Tibial nerve (tissue), 4 donors: Measurements from ENCODE around the gene LAMB2. TPM values are rescaled to one million over a fixed set of nuclear protein-coding genes. Genes with fewer than 3 reads are reported as not detected.

ENCODE experiments used
- DNase-seq, 2 donors: peaks; one replicate each; pipeline ENCODE4 v3.0.0-alpha.2; 2019; ENCODE audit warnings: low spot score in 2 of 2
- H3K27ac ChIP-seq, 4 donors: fragments of 200-600 bp; sonication (generic) in 3 of 4; one replicate each; pipeline ENCODE4 v1.5.1; 2017 to 2019; ENCODE audit warnings: mild to moderate bottlenecking in 1 of 4
- H3K27me3 ChIP-seq, 2 donors: fragments of 200-600 bp; sonication (generic) in 1 of 2; one replicate each; pipeline versions ENCODE4 v1.5.1 to v1.6.0; 2017 to 2019
- H3K36me3 ChIP-seq, 3 donors: fragments of 200-600 bp; sonication (generic); one replicate each; pipeline ENCODE4 v1.5.1; 2018 to 2019
- H3K4me1 ChIP-seq, 4 donors: fragments of 200-600 bp; sonication (generic) in 3 of 4; one replicate each; pipeline ENCODE4 v1.5.1; 2017 to 2019
- H3K4me3 ChIP-seq, 4 donors: fragments of 200-600 bp; sonication (generic) in 3 of 4; one replicate each; pipeline ENCODE4 v1.5.1; 2017 to 2019; ENCODE audit warnings: mild to moderate bottlenecking in 1 of 4, moderate library complexity in 1 of 4
- H3K9me3 ChIP-seq, 4 donors: fragments of 200-600 bp; sonication (generic) in 3 of 4; one replicate each; pipeline ENCODE4 v1.5.1; 2017 to 2019
- CTCF ChIP-seq, 5 experiments: fragments of 200-600 bp in 3 of 5; fragments of 450-650 bp in 2 of 5; sonication (generic) in 3 of 5; IDR thresholded peaks; one replicate each; pipeline ENCODE4 v1.5.1; 2016 to 2019; ENCODE audit warnings: antibody characterized with exemption in 5 of 5, mild to moderate bottlenecking in 3 of 5, moderate library complexity in 2 of 5
- EP300 ChIP-seq, 2 donors: sonication (generic); formaldehyde crosslinking; IDR thresholded peaks; one replicate each; pipeline ENCODE4 v1.6.1; 2017; ENCODE audit warnings: antibody characterized with exemption in 2 of 2, mild to moderate bottlenecking in 1 of 2
- POLR2A ChIP-seq, 2 donors: fragments of 450-650 bp; IDR thresholded peaks; one replicate each; pipeline ENCODE4 v1.6.1; 2017; ENCODE audit warnings: antibody characterized with exemption in 2 of 2, mild to moderate bottlenecking in 2 of 2, moderate library complexity in 2 of 2
- WGBS, 2 donors: methylation state at CpG; one replicate each; pipeline ENCODE4 v1.1.5; 2018; 5-methylcytosine and 5-hydroxymethylcytosine counted together
- total RNA-seq, 4 donors: library from RNA; depleted of rRNA; stranded (reverse); fragments of >200 nt; gene quantifications; one replicate each; pipeline ENCODE4 v1.1.0, GENCODE V29; 2016

LAMB2 gene
- total RNA-seq, 4 donors from 2014 or later, result 589 to 844 (median 649) TPM

GRCh38 chr3:49131040-49131439, 1.8 kb downstream of the LAMB2 start:
- WGBS, 2 donors, result 53 to 72% methylated on average over 5 to 12 of the region's 12 CpGs
- peaks cover 0 to 52% (median 0%) of the 10 kb centered on the region in 3 donors for H3K36me3 ChIP-seq
- DNase-seq, result no peak
- H3K9me3 ChIP-seq, result no peaks in the 10 kb centered on the region
- peak overlapping the region in 1 of 4 donors; percentile 67 for H3K4me3 ChIP-seq
- H3K27ac ChIP-seq, result peak overlapping the region in 1 of 4 donors; percentile 91
- no peaks in the 10 kb centered on the region for H3K27me3 ChIP-seq
- TF ChIP-seq CTCF (IDR thresholded peaks at IDR 0.05) (no peak), EP300 (IDR thresholded peaks at IDR 0.05) (no peak)
- peaks cover 0 to 45% (median 14%) of the 10 kb centered on the region in 4 donors for H3K4me1 ChIP-seq

- Histone ChIP-seq H3K4me1 (peaks cover 0 to 14% (median under 1%) of the 10 kb centered on the region in 4 donors), H3K9me3 (no peaks in the 10 kb centered on the region), H3K27me3 (no peaks in the 10 kb centered on the region), H3K36me3 (peaks cover 3 to 92% (median 8%) of the 10 kb centered on the region in 3 donors), H3K27ac (no peak overlapping the region), H3K4me3 (no peak overlapping the region)
- no peak for TF ChIP-seq POLR2A (IDR thresholded peaks at IDR 0.05)
- no peak for TF ChIP-seq EP300 (IDR thresholded peaks at IDR 0.05)
- no peak for TF ChIP-seq CTCF (IDR thresholded peaks at IDR 0.05)
- WGBS, 2 donors, result 71 to 81% methylated on average over 13 to 14 of the region's 14 CpGs
- DNase-seq, result no peak
Measured at GRCh38 chr3:49124991-49125670, 7.7 kb downstream of the LAMB2 start.

GRCh38 chr3:49124203-49124602, 8.6 kb downstream of the LAMB2 start:
- DNase-seq, result no peak
- peaks cover 2 to 13% (median 9%) of the 10 kb centered on the region in 4 donors for H3K4me1 ChIP-seq
- H3K27me3 ChIP-seq, result no peaks in the 10 kb centered on the region
- TF ChIP-seq EP300 (IDR thresholded peaks at IDR 0.05) (no peak), POLR2A (IDR thresholded peaks at IDR 0.05) (no peak), CTCF (IDR thresholded peaks at IDR 0.05) (no peak)
- no peak overlapping the region for H3K27ac ChIP-seq
- WGBS, 2 donors, result 84 to 86% methylated on average over 6 of the region's 7 CpGs
- peaks cover 3 to 84% (median 8%) of the 10 kb centered on the region in 3 donors for H3K36me3 ChIP-seq
- no peak overlapping the region for H3K4me3 ChIP-seq
- H3K9me3 ChIP-seq, result no peaks in the 10 kb centered on the region

GRCh38 chr3:49123687-49124086, 9.2 kb downstream of the LAMB2 start:
- no peaks in the 10 kb centered on the region for H3K27me3 ChIP-seq

More at GRCh38 chr3:49123687-49124086, 9.2 kb downstream of the LAMB2 start:
- TF ChIP-seq CTCF (IDR thresholded peaks at IDR 0.05) (no peak), EP300 (IDR thresholded peaks at IDR 0.05) (no peak), POLR2A (IDR thresholded peaks at IDR 0.05) (no peak)
- peaks cover 2 to 18% (median 14%) of the 10 kb centered on the region in 4 donors for H3K4me1 ChIP-seq
- no peak overlapping the region for H3K4me3 ChIP-seq
- no peak overlapping the region for H3K27ac ChIP-seq
- 92 to 93% methylated on average over 12 to 17 of the region's 17 CpGs for WGBS, 2 donors
- peaks cover 3 to 84% (median 8%) of the 10 kb centered on the region in 3 donors for H3K36me3 ChIP-seq
- no peaks in the 10 kb centered on the region for H3K9me3 ChIP-seq
- no peak for DNase-seq
